Osteoblast (primary cell): ENCODE measurements around the gene INHBB. TPM values are rescaled to one million over a fixed set of nuclear protein-coding genes. Genes with fewer than 3 reads are reported as not detected.

Experiments used
- DNase-seq: peaks from one replicate; pipeline ENCODE4 v3.0.0; 2011; ENCODE audit warnings: low spot score, mixed read lengths; ENCODE audit not compliant: insufficient read length; ENCODE audit errors: missing footprints
- H2AFZ ChIP-seq: 2 replicates; pipeline ENCODE4 v1.6.0; 2011; ENCODE audit warnings: mild to moderate bottlenecking, low read length
- H3K27ac ChIP-seq: 2 replicates; pipeline ENCODE4 v1.5.1; 2011; ENCODE audit warnings: mild to moderate bottlenecking, low read depth, low read length, moderate library complexity
- H3K27me3 ChIP-seq: 2 replicates; pipeline ENCODE4 v1.6.0; 2012; ENCODE audit warnings: mild to moderate bottlenecking, control low read depth, inconsistent platforms, low read length, moderate library complexity; ENCODE audit not compliant: insufficient read depth
- H3K36me3 ChIP-seq: 2 replicates; pipeline ENCODE4 v1.5.1; 2011; ENCODE audit warnings: mild to moderate bottlenecking, low read length, control low read depth, moderate library complexity; ENCODE audit not compliant: insufficient read depth
- H3K4me1 ChIP-seq: 2 replicates; pipeline ENCODE4 v1.5.1; 2011; ENCODE audit warnings: mild to moderate bottlenecking, low read length, control low read depth, moderate library complexity; ENCODE audit not compliant: insufficient read depth
- H3K4me2 ChIP-seq: 2 replicates; pipeline ENCODE4 v1.6.0; 2011; ENCODE audit warnings: mild to moderate bottlenecking, low read length; ENCODE audit not compliant: insufficient read depth
- H3K4me3 ChIP-seq: fragments of 200-600 bp; sonication (generic); 3 replicates; pipeline ENCODE4 v1.5.1; 2012; ENCODE audit warnings: mild to moderate bottlenecking, low read length, inconsistent platforms; ENCODE audit not compliant: insufficient read depth
- H3K79me2 ChIP-seq: 2 replicates; pipeline ENCODE4 v1.6.0; 2012; ENCODE audit warnings: mild to moderate bottlenecking, low read length, control low read depth, inconsistent platforms; ENCODE audit not compliant: insufficient read depth
- H3K9me3 ChIP-seq: 2 replicates; pipeline ENCODE4 v1.5.1; 2011; ENCODE audit warnings: low read depth, low read length, control low read depth
- H4K20me1 ChIP-seq: 2 replicates; pipeline ENCODE4 v1.6.0; 2012; ENCODE audit warnings: mild to moderate bottlenecking, low read length, control low read depth; ENCODE audit not compliant: insufficient read depth
- total RNA-seq: library from RNA; depleted of rRNA; stranded (reverse); fragments of >200 nt; gene quantifications from 2 replicates; pipeline ENCODE4 v1.2.3, GENCODE V29; 2012
- TF ChIP-seq, protein P1 (sequence below): IDR thresholded peaks from 2 replicates; pipeline ENCODE4 v1.5.1; 2011; ENCODE audit warnings: mild to moderate bottlenecking, low read depth, low read length, moderate library complexity; ENCODE audit errors: extremely low read depth

The INHBB gene
- total RNA-seq, 1 donor: under 0.01 TPM

DNA sequence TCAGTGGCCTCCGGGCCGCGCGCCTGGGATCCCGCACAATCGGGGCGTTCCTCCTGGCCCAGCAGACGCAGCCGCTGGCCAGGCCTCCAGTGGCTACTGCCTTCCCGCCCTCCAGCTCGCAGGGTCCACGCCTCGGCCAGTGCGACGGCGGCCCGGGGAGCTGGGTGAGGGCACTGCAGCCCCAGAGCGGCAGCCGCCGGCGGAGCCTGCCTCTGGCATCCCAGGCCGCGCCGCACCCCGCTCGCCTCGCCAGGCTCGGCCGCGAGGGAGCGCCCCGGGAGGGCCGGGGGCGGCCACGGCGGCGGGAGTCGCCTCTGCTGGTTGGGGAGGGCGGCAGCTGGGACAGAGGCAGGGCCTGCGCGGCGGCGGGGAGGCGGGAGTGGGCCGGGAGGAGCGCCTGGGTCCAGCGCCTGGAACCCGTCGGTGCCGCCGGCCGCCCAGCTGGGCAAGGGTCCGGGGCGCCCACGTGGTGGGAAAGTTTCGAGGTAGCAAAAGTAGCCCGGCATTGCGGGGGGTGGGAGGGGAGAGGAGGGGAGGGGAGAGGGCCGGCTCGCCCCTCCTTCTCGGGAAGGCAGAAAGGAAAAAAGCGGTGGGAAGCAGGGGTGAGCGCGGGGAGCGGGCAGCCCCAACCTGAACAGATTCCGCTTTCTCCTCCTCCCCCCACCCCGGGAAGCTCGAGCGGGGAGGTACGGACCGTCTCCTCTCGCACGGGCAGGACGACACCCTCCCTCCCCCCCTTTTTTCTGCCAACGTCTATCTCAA lies 1.5 kb upstream of the INHBB start:
- Histone ChIP-seq H2AFZ (no peak overlapping the region), H3K27ac (no peak overlapping the region), H3K4me2 (peak overlapping the region; percentile 79), H3K4me3 (peak overlapping the region; percentile 63), H4K20me1 (peaks cover 4% of the 10 kb centered on the region), H3K27me3 (peaks cover 39% of the 10 kb centered on the region), H3K79me2 (no peaks in the 10 kb centered on the region), H3K36me3 (no peaks in the 10 kb centered on the region), H3K4me1 (peaks cover 15% of the 10 kb centered on the region), H3K9me3 (no peaks in the 10 kb centered on the region)
- TF ChIP-seq, protein P1, sequence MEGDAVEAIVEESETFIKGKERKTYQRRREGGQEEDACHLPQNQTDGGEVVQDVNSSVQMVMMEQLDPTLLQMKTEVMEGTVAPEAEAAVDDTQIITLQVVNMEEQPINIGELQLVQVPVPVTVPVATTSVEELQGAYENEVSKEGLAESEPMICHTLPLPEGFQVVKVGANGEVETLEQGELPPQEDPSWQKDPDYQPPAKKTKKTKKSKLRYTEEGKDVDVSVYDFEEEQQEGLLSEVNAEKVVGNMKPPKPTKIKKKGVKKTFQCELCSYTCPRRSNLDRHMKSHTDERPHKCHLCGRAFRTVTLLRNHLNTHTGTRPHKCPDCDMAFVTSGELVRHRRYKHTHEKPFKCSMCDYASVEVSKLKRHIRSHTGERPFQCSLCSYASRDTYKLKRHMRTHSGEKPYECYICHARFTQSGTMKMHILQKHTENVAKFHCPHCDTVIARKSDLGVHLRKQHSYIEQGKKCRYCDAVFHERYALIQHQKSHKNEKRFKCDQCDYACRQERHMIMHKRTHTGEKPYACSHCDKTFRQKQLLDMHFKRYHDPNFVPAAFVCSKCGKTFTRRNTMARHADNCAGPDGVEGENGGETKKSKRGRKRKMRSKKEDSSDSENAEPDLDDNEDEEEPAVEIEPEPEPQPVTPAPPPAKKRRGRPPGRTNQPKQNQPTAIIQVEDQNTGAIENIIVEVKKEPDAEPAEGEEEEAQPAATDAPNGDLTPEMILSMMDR: no peak
- peak; percentile 93 for DNase-seq

DNA sequence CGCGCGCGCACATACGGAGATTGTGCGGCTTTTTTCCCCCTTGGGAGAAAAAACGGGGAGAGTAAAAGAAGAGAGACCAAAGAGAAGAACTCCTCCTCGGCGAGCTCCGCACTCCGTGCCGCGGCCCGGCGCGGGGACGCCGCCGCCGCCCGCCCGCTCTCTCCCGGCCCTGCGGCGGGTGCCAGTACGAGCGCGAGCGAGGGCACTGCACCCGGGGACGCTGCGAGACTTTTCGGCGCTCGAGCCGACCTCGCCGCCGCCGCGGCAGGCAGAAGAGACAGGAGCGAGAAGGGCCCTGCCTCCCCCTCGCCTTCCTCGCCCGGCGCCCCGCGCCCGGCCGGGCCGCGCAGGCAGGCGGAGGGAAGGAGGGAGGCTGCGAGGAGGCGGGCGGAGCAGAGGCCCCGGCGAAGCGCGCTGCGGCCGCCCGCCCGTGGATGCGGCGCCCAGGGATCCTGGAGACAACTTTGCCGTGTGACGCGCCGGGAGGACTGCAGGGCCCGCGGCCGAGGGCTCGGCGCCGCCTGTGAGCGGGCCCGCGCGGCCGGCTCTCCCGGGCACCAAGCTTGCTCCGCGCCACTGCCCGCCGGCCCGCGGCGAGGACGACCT lies 857 bp upstream of the INHBB start:
- peaks cover 4% of the 10 kb centered on the region for H4K20me1 ChIP-seq
- H3K27ac ChIP-seq: no peak overlapping the region
- peak overlapping the region; percentile 79 for H3K4me2 ChIP-seq
- H3K9me3 ChIP-seq: no peaks in the 10 kb centered on the region
- no peaks in the 10 kb centered on the region for H3K79me2 ChIP-seq
- no peak overlapping the region for H2AFZ ChIP-seq
- DNase-seq: peak; percentile 92
- H3K4me1 ChIP-seq: peaks cover 15% of the 10 kb centered on the region
- H3K36me3 ChIP-seq: no peaks in the 10 kb centered on the region
- peak overlapping the region; percentile 63 for H3K4me3 ChIP-seq
- H3K27me3 ChIP-seq: peaks cover 39% of the 10 kb centered on the region
- TF ChIP-seq, protein P1: no peak

DNA sequence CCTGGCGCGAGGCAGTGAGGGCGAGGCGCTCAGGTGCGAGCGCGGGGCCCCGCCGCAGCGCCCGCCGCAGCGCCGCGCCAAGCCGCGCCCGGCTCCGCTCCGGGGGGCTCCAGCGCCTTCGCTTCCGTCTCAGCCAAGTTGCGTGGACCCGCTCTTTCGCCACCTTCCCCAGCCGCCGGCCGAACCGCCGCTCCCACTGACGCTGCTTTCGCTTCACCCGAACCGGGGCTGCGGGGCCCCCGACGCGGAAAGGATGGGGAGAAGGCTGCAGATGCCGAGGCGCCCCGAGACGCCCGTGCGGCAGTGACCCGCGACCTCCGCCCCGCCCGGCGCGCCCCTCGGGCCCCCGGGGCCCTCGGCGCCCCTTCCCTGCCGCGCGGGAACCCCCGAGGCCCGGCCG lies 328 bp upstream of the INHBB start:
- no peak overlapping the region for H3K27ac ChIP-seq
- peak; percentile 88 for DNase-seq
- TF ChIP-seq, protein P1: no peak
- peak overlapping the region; percentile 79 for H3K4me2 ChIP-seq
- H3K4me1 ChIP-seq: peaks cover 15% of the 10 kb centered on the region
- no peaks in the 10 kb centered on the region for H3K36me3 ChIP-seq
- H4K20me1 ChIP-seq: peaks cover 4% of the 10 kb centered on the region
- no peak overlapping the region for H2AFZ ChIP-seq
- H3K9me3 ChIP-seq: no peaks in the 10 kb centered on the region
- no peaks in the 10 kb centered on the region for H3K79me2 ChIP-seq
- peaks cover 39% of the 10 kb centered on the region for H3K27me3 ChIP-seq
- peak overlapping the region; percentile 63 for H3K4me3 ChIP-seq

DNA sequence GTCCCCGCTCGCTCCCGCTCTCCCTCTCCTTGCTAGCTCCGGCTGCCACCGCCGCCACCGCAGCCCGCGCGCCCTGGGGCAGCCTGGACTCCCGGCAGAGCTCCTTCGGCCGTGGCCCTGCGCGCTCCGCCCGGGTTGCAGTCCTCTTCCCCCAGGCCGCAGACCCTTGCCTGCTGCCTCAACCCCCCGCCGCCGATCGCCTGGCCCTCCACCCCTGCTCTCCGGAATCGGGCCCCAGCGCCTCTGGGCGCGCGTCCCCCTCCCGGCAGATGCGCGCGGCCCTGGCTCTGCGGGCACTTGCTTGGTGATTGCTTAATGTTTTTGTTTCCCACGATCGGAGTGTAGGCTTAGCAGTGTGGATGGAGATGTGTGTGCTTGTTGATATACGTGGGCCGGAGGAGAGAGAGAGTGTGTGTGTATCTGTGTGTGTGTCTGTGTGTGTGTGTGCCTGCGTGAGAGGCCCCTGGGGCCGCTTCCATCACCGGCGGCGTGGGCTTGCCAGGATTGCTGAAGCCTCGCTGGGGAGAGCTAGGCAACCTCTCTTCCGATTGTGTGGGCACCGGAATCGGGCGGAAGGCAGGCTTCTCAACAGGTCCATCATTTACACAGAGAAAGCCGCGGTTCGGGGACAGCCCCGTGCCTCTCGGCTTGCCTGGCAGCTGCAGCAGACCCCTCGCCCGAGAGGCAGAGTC lies 877 bp downstream of the INHBB start:
- H3K4me3 ChIP-seq: peak overlapping the region; percentile 54
- H3K79me2 ChIP-seq: no peaks in the 10 kb centered on the region
- peaks cover 4% of the 10 kb centered on the region for H4K20me1 ChIP-seq
- H3K27me3 ChIP-seq: peaks cover 39% of the 10 kb centered on the region
- H3K9me3 ChIP-seq: no peaks in the 10 kb centered on the region
- H2AFZ ChIP-seq: peak overlapping the region; percentile 10
- peak; percentile 96 for DNase-seq
- H3K36me3 ChIP-seq: no peaks in the 10 kb centered on the region
- peaks cover 15% of the 10 kb centered on the region for H3K4me1 ChIP-seq
- H3K4me2 ChIP-seq: peak overlapping the region; percentile 72
- TF ChIP-seq, protein P1: no peak
- no peak overlapping the region for H3K27ac ChIP-seq
